ENCODE measurements around the gene LRRC4C.

LRRC4C gene

DNA sequence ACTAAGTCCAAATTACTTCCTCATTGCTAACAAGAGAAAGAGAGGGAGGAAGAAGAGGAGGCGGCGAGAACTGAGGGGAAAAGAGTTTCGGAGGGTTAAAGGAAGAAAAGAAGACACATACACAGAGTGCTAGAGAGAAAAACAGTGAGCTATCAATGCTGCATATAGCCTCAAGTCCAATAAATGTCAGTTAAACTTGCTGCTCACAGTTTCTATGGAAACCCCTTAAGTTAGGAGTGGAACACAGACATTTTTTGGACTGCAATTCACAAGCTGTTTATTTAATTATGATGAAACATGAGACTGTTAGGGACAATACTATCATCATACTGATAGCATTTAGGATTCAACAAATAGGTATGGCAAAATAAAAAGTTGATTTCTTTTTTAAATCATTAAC is 1320.4 kb downstream of the LRRC4C start:
- DNase-seq (no peak), ATAC-seq (replicated peaks) (no peak)
- no peaks in the 10 kb centered on the region for H3K4me1 Mint-ChIP-seq
- no peak overlapping the region for H3K27ac Mint-ChIP-seq
- H3K9me3 Mint-ChIP-seq = peaks cover 0 to 3% of the 10 kb centered on the region in 2 donors
- no peak overlapping the region for H3K4me3 Mint-ChIP-seq
- no peaks in the 10 kb centered on the region for H3K27me3 Mint-ChIP-seq
- no peaks in the 10 kb centered on the region for H3K36me3 Mint-ChIP-seq

DNA sequence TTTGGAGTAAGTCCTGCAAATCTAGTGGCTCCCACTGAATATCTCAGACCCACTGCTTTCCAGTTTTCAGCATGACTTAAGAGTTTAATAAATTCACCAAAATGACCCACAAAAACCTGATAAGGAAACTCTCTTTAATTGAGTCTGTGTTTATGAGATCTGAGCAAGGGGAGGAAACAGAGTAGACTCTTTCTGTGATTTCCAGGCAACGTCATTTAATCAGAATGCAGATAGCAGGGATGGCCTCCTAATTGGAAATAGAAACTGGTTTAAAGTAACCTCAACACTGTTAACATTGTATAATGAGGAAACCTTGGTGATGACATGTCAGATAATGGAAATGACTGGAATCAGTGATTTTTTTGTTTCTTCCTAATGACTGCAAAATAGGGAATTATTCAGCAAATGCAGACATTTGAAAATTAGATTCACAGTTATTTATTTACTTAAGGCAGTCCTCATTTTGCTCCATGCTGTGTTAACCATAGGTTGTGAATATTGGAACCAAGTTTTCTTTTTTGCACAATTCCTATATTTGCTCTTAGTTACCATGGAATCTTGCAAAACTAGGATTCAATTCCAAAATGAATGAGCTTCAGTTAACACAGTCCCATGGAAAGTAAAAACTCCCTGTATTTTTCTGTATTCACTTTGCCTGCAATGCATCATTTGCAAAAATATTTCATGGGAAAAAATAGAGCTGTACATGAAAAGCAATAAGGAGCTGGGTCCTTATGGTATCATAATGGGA is 1324.5 kb downstream of the LRRC4C start:
- no peaks in the 10 kb centered on the region for H3K27me3 Mint-ChIP-seq
- no peak overlapping the region for H3K27ac Mint-ChIP-seq
- no peak overlapping the region for H3K4me3 Mint-ChIP-seq
- H3K9me3 Mint-ChIP-seq = no peaks in the 10 kb centered on the region
- ATAC-seq (replicated peaks) = no peak
- no peaks in the 10 kb centered on the region for H3K36me3 Mint-ChIP-seq
- H3K4me1 Mint-ChIP-seq = no peaks in the 10 kb centered on the region
- no peak for DNase-seq

DNA sequence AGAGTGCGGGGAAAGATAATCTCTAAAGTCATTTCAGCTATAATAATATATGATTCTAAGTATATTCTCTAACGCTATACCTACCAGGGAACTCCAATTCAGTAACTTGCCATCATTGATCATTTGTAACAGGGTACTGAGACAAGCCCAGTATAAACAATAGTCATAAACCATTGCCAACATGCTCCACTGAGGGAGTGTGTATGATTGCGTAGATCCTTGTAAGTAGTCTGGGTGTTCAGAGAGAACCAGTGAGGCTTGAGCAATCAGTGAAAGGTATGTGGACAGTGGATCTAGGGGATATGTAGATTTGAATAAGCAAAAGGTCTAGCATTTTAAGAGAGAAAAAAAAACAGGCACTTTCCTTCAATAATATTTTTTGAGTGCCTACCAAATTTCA is 1326.0 kb downstream of the LRRC4C start:
- ATAC-seq (replicated peaks) = no peak
- H3K27me3 Mint-ChIP-seq = no peaks in the 10 kb centered on the region
- no peaks in the 10 kb centered on the region for H3K4me1 Mint-ChIP-seq
- no peak overlapping the region for H3K27ac Mint-ChIP-seq
- H3K9me3 Mint-ChIP-seq = peaks cover 0 to 2% of the 10 kb centered on the region in 2 donors
- H3K36me3 Mint-ChIP-seq = no peaks in the 10 kb centered on the region
- no peak overlapping the region for H3K4me3 Mint-ChIP-seq
- DNase-seq = no peak

DNA sequence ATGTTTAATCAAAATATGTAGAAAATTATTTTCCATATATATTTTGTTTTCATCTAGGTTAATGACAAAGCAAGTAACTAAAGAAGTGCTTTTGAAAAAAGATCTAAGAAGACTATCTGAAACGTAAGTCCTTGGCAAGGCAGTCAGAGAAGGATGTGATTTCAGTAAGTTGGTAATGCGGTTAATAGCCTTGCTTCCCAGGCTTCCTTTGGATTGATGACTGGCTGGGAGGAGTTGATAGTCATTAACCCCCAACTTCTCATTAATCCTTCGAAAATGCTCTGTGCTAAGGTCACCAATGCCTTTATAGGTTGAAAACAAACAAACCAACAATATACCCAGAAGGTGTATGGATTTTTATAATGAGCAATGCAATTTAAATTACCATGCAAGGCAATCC is 1326.5 kb downstream of the LRRC4C start:
- no peaks in the 10 kb centered on the region for H3K4me1 Mint-ChIP-seq

DNA sequence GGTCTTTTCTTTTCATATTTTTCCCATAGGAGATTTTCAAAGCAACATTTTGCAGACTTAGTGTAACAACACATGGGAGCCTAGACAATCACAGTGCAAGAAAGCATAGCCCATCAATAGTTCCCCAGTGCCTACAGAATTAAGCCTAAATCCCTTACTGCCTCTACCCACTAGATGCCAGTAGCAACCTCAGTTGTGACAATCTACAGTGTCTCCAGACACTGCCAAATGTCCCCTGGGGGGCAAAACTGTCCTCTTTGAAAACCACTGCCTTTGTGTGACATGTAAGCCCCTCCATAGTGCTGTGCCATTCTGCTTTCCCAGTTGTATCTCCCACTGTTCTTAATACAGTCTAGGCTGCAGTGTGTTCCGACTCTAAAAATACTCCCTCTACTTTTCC is 1329.0 kb downstream of the LRRC4C start:
- no peak overlapping the region for H3K27ac Mint-ChIP-seq
- no peak overlapping the region for H3K4me3 Mint-ChIP-seq
- ATAC-seq (replicated peaks) = no peak
- H3K4me1 Mint-ChIP-seq = no peaks in the 10 kb centered on the region
- no peaks in the 10 kb centered on the region for H3K36me3 Mint-ChIP-seq
- DNase-seq = no peak
- H3K27me3 Mint-ChIP-seq = no peaks in the 10 kb centered on the region
- peaks cover 0 to 2% of the 10 kb centered on the region in 2 donors for H3K9me3 Mint-ChIP-seq

More for the DNA sequence above, 1326.5 kb downstream of the LRRC4C start:
- H3K27ac Mint-ChIP-seq = no peak overlapping the region
- DNase-seq = no peak
- no peak for ATAC-seq (replicated peaks)
- H3K4me3 Mint-ChIP-seq = no peak overlapping the region
- H3K9me3 Mint-ChIP-seq = peaks cover 0 to 2% of the 10 kb centered on the region in 2 donors
- no peaks in the 10 kb centered on the region for H3K36me3 Mint-ChIP-seq
- no peaks in the 10 kb centered on the region for H3K27me3 Mint-ChIP-seq

DNA sequence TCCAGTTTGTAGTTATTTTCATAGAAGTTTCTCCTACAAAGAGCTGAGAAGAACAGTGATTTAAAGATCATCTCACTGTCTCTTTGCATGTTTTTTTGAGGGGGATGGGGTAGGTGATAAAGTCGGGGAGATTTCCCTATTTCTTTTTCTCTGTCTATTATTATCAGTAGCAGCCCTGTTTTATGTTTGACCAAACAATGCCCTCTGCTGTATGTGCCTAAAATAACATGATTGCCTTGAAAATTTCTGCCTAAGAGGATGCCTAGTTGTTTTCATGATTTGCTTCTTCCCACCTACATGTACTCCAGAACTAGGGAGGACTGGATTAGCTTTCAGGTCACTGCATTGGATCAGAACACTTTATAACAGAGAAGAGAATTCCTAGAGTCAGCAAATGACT is 1330.2 kb downstream of the LRRC4C start:
- Mint-ChIP-seq H3K9me3 (peaks cover 2 to 4% of the 10 kb centered on the region in 2 donors), H3K4me1 (no peaks in the 10 kb centered on the region), H3K27me3 (no peaks in the 10 kb centered on the region), H3K27ac (no peak overlapping the region), H3K4me3 (no peak overlapping the region), H3K36me3 (no peaks in the 10 kb centered on the region)
- DNase-seq = no peak
- no peak for ATAC-seq (replicated peaks)

DNA sequence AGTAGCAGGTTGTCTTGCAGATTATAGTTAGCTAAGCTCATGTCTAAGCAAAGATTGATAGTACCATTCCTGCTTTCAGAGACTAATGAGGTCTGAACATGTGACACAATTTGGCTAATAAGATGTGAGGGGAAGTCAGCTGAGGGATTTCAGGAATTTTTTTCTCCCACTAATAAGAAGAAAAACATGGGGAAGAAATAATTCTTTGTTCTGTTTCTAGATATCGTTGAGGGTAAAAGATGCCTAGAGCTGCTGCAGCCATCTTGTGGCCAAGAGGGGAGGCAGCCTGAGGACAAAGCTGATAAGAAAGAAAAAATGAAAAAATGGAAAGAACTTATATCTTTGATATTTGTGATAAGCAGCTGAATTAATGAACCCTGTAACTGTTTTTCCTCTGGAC is 1334.4 kb downstream of the LRRC4C start:
- Mint-ChIP-seq H3K4me3 (no peak overlapping the region), H3K27ac (no peak overlapping the region), H3K4me1 (no peaks in the 10 kb centered on the region), H3K9me3 (peaks cover 3 to 8% of the 10 kb centered on the region in 2 donors), H3K36me3 (no peaks in the 10 kb centered on the region), H3K27me3 (no peaks in the 10 kb centered on the region)
- ATAC-seq (replicated peaks) (no peak), DNase-seq (no peak)

DNA sequence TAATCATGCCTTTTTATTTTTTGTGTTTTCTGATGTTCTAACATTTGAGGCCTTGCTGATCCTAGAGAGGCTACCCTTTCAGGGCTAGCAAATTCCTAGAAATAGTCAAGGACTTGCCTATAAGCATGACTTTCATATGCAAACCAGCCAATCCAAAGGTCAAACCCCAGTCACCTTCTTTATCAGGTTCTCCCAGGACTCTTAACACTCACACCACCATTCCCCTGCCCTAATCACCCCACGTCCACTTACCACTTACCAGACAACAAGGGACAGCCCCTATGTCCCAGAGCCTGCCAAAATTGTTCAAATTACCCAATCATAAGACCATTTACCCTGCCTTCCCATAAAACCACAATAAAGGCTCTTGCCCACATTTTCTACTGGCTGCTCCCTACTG is 1339.8 kb downstream of the LRRC4C start:
- ATAC-seq (replicated peaks) = no peak
- no peak for DNase-seq
- H3K36me3 Mint-ChIP-seq = no peaks in the 10 kb centered on the region
- peaks cover 5 to 7% of the 10 kb centered on the region in 2 donors for H3K9me3 Mint-ChIP-seq
- H3K27me3 Mint-ChIP-seq = no peaks in the 10 kb centered on the region
- no peak overlapping the region for H3K4me3 Mint-ChIP-seq
- no peaks in the 10 kb centered on the region for H3K4me1 Mint-ChIP-seq
- no peak overlapping the region for H3K27ac Mint-ChIP-seq

DNA sequence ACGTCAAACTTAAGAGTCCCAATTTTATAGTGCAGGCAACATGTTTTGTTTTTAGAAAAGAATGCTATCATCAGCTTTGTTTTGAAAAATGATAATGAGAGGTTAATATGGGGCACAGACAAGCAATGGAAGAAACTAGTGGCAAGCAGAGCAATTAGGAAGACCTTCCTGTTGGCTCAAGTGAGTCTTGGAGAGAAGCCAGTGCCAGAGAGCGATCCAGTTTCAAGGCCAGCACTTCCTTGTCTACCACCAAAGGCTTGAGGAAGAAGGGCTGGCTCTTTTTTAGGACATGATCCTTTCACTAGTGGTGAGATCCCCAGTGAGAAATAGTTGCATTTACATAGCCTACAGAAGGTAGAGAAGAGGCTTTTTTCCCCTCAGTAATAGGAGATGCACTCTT is 1340.7 kb downstream of the LRRC4C start:
- Mint-ChIP-seq H3K27me3 (no peaks in the 10 kb centered on the region), H3K27ac (no peak overlapping the region), H3K4me1 (no peaks in the 10 kb centered on the region), H3K4me3 (no peak overlapping the region), H3K9me3 (peaks cover 3 to 8% of the 10 kb centered on the region in 2 donors), H3K36me3 (peaks cover 0 to 2% of the 10 kb centered on the region in 2 donors)
- DNase-seq (no peak), ATAC-seq (replicated peaks) (no peak)

DNA sequence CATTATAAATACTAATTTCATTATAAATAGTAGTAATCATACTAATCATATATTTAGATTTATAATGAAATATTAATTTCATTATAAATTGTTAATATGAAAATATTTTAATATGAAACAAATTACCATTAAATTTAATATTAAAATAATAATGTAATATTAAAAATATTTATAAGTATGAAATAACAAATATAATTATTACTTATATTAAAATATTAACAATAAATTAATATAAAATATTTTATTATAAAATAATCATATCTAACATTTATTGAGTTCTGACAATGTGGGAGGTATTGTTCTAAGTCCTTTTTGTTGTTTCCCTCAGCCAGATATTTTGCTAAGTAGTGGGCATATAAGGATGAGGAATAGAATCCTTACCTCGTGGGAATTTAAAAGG is 1341.4 kb downstream of the LRRC4C start:
- peaks cover 0 to 2% of the 10 kb centered on the region in 2 donors for H3K36me3 Mint-ChIP-seq
- H3K9me3 Mint-ChIP-seq = peaks cover 2 to 8% of the 10 kb centered on the region in 2 donors
- ATAC-seq (replicated peaks) (no peak), DNase-seq (no peak)
- no peaks in the 10 kb centered on the region for H3K4me1 Mint-ChIP-seq
- no peaks in the 10 kb centered on the region for H3K27me3 Mint-ChIP-seq
- no peak overlapping the region for H3K4me3 Mint-ChIP-seq
- no peak overlapping the region for H3K27ac Mint-ChIP-seq

DNA sequence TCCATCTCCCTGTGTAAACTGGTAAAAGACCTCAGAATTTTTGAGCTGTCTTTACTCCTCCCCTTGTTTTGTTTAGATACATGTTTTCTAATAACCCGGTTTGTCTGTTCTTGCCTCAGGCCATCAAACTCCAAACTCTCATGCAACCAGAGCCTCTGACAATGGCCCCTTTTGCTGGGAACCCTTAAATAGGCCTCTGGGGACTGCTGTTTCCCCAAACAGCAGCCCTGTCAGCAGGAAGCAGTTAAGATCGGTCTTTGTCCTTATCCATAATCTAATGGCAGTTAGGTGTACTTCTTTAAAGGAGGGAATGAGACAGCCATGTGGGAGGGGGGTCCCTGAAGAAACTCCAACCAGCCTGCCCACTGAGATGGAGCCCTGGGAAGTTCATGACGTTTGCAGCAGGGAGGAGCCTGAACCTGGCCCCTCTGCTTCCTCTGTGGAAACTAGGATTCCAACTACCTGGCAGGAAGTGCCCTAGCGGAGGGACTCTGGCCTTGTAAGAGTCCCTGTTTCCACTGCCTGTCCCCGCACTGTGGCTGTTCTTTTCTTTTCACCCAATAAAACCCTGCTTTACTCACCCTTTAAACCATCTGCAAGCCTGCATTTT is 1354.4 kb downstream of the LRRC4C start:
- Mint-ChIP-seq H3K4me3 (no peak overlapping the region), H3K36me3 (no peaks in the 10 kb centered on the region), H3K4me1 (peaks cover 0 to under 1% of the 10 kb centered on the region in 2 donors), H3K27ac (no peak overlapping the region), H3K9me3 (peaks cover 0 to 1% of the 10 kb centered on the region in 2 donors), H3K27me3 (no peaks in the 10 kb centered on the region)
- ATAC-seq (replicated peaks) (no peak), DNase-seq (no peak)

DNA sequence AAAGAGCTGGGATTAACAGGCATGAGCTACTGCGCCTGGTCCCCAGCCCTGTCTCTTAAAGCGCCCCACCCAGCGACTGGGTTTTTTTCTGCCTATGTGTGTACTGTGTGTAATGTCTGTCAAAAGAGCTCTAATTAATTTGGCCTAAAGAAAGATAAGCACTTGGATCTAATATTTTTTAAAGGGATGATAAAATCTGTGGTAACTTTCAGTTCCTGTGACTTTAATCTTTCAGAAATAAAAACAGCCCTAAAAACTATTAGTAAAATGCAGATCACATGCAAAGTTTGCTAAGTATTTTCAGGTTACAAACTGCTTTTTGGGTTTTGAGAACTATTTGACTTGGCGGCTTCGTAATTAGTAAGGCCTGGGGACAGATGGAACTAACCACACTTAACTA is 1358.7 kb downstream of the LRRC4C start:
- Mint-ChIP-seq H3K4me3 (no peak overlapping the region), H3K27ac (no peak overlapping the region), H3K36me3 (no peaks in the 10 kb centered on the region)

DNA sequence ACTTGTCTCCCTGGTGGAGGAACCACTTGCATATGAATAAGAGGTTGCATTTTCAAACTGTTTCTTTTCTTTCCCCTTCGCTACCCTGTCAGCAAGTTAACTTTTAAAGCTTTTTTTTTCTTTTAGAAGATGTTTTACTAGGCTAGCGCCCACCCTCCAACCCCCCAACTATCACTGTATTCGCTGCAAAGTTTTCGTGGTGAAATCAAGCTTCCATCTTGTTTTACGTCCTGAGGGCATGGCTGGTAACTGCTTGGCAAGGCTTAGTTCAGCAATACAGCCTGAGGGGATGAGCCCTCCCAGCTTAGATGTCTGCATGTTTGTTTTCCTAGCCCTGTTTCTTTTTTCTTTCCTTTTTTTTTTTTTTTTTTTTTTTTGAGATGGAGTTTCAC is 1359.3 kb downstream of the LRRC4C start:
- ATAC-seq (replicated peaks) = no peak
- Mint-ChIP-seq H3K4me1 (peaks cover 0 to 5% of the 10 kb centered on the region in 2 donors), H3K9me3 (peaks cover 0 to 1% of the 10 kb centered on the region in 2 donors), H3K27me3 (no peaks in the 10 kb centered on the region), H3K36me3 (no peaks in the 10 kb centered on the region), H3K4me3 (no peak overlapping the region), H3K27ac (no peak overlapping the region)
- no peak for DNase-seq

More for the DNA sequence above, 1358.7 kb downstream of the LRRC4C start:
- DNase-seq (no peak), ATAC-seq (replicated peaks) (no peak)
- Mint-ChIP-seq H3K9me3 (peaks cover 0 to 2% of the 10 kb centered on the region in 2 donors), H3K4me1 (peaks cover 0 to 5% of the 10 kb centered on the region in 2 donors), H3K27me3 (no peaks in the 10 kb centered on the region)

DNA sequence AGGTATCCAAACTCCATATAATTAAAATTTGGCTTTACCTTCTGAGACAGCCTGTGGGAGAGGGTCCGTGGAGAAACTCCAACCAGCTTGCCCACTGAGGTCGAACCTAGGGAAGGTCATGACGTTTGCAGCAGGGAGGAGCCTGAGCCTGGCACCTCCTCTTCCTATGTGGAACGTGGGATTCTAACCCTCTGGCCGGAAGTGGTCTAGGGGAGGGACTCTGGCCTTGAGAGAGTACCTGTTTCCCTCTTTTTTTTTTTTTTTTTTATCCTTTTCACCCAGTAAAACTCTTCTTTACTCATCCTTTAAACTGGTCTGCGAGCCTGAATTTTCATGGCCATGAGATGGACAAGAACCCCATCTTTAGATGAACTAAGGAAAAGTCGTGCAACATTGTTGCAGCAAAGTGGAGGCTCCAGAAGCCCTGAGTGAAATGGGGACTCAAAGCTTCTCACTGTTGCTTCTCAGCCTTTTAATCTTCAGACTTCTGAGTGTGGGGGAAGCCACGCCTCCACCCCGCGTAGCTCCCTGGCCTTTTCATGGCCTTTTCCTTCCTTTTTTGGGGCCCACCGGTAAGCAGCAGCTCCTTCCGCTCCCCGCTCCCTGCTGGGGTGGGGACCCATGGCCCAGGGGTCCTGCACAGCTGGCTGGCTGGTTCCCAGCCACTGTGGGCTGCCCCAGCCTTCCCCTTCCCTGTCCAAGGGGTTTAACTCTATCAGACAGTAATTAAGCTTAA is 1359.9 kb downstream of the LRRC4C start:
- Mint-ChIP-seq H3K27me3 (no peaks in the 10 kb centered on the region), H3K4me1 (peaks cover 0 to 5% of the 10 kb centered on the region in 2 donors), H3K4me3 (no peak overlapping the region), H3K27ac (no peak overlapping the region), H3K9me3 (peaks cover 0 to 1% of the 10 kb centered on the region in 2 donors), H3K36me3 (no peaks in the 10 kb centered on the region)
- DNase-seq = no peak
- no peak for ATAC-seq (replicated peaks)

DNA sequence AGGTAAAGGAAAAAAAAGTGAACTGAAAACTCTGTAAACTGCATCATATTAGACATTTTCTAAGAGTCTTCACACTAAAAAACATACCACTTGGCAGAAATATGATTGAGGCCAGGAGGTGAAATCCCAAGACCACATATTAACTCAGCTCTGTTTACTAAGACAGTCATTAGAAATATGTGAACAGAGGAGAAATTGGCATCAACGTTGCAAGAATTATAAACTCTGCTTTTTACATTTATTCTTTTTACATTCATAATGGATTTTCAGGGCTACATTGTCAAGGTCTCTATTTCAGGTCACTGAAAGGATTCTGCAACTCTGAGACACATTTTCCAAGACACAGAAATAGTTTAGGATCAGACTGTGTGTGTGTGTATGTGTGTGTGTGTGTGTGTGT is 1364.0 kb downstream of the LRRC4C start:
- Mint-ChIP-seq H3K27me3 (no peaks in the 10 kb centered on the region), H3K4me3 (no peak overlapping the region), H3K36me3 (no peaks in the 10 kb centered on the region), H3K9me3 (peaks cover 0 to 1% of the 10 kb centered on the region in 2 donors), H3K4me1 (peaks cover 0 to 5% of the 10 kb centered on the region in 2 donors), H3K27ac (no peak overlapping the region)
- no peak for ATAC-seq (replicated peaks)
- DNase-seq = no peak
